Adrenal gland (tissue), 12 donors: ENCODE measurements around the gene CUL1. TPM values are rescaled to one million over a fixed set of nuclear protein-coding genes. Genes with fewer than 3 reads are reported as not detected.

Experiments used
- DNase-seq, 7 donors: peaks; one replicate each; pipeline ENCODE4 v3.0.0-alpha.2; 2019 to 2020
- H3K27ac ChIP-seq, 5 donors: fragments of 200-600 bp; sonication (generic) in 4 of 5; 1 replicate in 3 of 5; 2 replicates in 2 of 5; pipeline versions ENCODE4 v1.5.1 to v1.8.0; 2016 to 2020; ENCODE audit warnings: mild to moderate bottlenecking in 1 of 5
- H3K27me3 ChIP-seq: fragments of 200-600 bp; 2 replicates; pipeline ENCODE4 v1.8.0; 2021
- H3K36me3 ChIP-seq, 2 donors: fragments of 200-600 bp; replicated peaks in 1 of 2; 1 replicate in 1 of 2; 2 replicates in 1 of 2; pipeline versions ENCODE4 v1.5.1 to v1.8.0; 2018 to 2022
- H3K4me1 ChIP-seq, 2 donors: fragments of 200-600 bp; replicated peaks in 1 of 2; 1 replicate in 1 of 2; 2 replicates in 1 of 2; pipeline versions ENCODE4 v1.5.1 to v1.8.0; 2018 to 2021
- H3K4me3 ChIP-seq, 4 donors: fragments of 200-600 bp; sonication (generic) in 3 of 4; one replicate each; pipeline ENCODE4 v1.5.1; 2016 to 2018
- H3K9me3 ChIP-seq, 3 donors: fragments of 200-600 bp; sonication (generic) in 1 of 3; replicated peaks in 1 of 3; 1 replicate in 2 of 3; 2 replicates in 1 of 3; pipeline versions ENCODE4 v1.5.1 to v1.8.0; 2016 to 2021
- POLR2A ChIP-seq, 2 donors: fragments of 450-650 bp; IDR thresholded peaks; one replicate each; pipeline ENCODE4 v1.6.1; 2017; ENCODE audit warnings: antibody characterized with exemption in 2 of 2, mild to moderate bottlenecking in 2 of 2, moderate library complexity in 1 of 2
- WGBS, 4 donors: extraction: QIAGEN DNeasy Blood & Tissue Kit in 2 of 4; methylation state at CpG; one replicate each; pipeline versions ENCODE4 v1.1.5 to v1.1.7; 2013 to 2017; 5-methylcytosine and 5-hydroxymethylcytosine counted together
- intact Hi-C, 2 donors: fragments of 100-400 bp; cut with DNase I; formaldehyde crosslinking; loops; one replicate each; pipeline versions ENCODE4 v1.14.1 to v1.15.0; 2022 to 2023
- polyA plus RNA-seq, 3 donors: library from polyadenylated mRNA; stranded (reverse); fragments of 200-250 nt in 2 of 3; fragments of 350-450 nt in 1 of 3; fragmentation: Illumina TruSeq in 1 of 3; extraction: RNeasy Lipid Tissue Mini Kit (QIAGEN cat#74804) in 1 of 3; gene quantifications; one replicate each; pipeline ENCODE4 v1.2.3, GENCODE V29; 2013 to 2014
- total RNA-seq, 9 donors: library from RNA; depleted of rRNA in 4 of 9; stranded (reverse); fragments of >200 nt in 4 of 9; fragments of 120-200 nt in 1 of 9; fragmentation: NEBNext Ultra II Directional in 1 of 9; extraction: Animal tissue kit (Norgen Biotek cat#: 25700) in 1 of 9; gene quantifications; one replicate each; pipeline versions ENCODE4 v1.1.0 to v1.2.4, GENCODE V29; 2013 to 2023
- TF ChIP-seq, protein P1 (sequence below), 6 experiments: fragments of 450-650 bp in 4 of 6; fragments of 200-600 bp in 2 of 6; sonication (generic) in 1 of 6; IDR thresholded peaks; 1 replicate in 5 of 6; 2 replicates in 1 of 6; pipeline versions ENCODE4 v1.5.1 to v1.8.0; 2016 to 2021; ENCODE audit warnings: antibody characterized with exemption in 6 of 6, mild to moderate bottlenecking in 2 of 6, moderate library complexity in 1 of 6
- donor health status: healthy with polysubstance abuse.
- donor health status: Bipolar disorder and iron deficiency.
- donor health status: DM: yes; HTN: yes; CAD: no.
- donor health status: DM: no; HTN: no; CAD: no.
- donor health status: DM: no; HTN: no; CAD: no.
- donor health status: DM: yes; HTN: yes; CAD: no.

Gene CUL1
- total and polyA plus RNA-seq, 12 donors, result 20.8 to 106 (median 38.2) TPM

DNA sequence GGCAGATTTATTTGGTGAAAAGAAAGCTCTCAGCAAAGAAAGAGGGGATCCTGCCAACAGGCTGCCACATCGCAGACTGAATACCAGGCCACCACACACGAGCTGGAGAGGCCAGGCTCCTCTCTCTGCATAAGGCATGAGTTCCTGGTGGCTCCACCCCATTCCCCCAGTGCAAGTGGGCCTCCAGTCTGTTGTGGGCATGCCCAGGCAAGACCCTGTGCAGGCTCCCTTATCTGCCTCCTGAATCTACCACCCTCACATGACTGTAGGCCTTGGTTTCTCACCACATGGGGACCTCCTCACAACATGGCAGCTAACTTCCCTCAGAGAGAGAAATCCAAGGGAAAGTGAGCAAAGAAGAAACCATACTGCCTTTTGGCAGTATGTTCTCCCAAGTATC lies 26.7 kb upstream of the CUL1 start:
- Histone ChIP-seq H3K9me3 (no peaks in the 10 kb centered on the region), H3K27me3 (no peaks in the 10 kb centered on the region), H3K27ac (no peak overlapping the region), H3K4me1 (no peaks in the 10 kb centered on the region), H3K4me3 (no peak overlapping the region), H3K36me3 (no peaks in the 10 kb centered on the region)
- no peak for DNase-seq
- TF ChIP-seq, protein P1, sequence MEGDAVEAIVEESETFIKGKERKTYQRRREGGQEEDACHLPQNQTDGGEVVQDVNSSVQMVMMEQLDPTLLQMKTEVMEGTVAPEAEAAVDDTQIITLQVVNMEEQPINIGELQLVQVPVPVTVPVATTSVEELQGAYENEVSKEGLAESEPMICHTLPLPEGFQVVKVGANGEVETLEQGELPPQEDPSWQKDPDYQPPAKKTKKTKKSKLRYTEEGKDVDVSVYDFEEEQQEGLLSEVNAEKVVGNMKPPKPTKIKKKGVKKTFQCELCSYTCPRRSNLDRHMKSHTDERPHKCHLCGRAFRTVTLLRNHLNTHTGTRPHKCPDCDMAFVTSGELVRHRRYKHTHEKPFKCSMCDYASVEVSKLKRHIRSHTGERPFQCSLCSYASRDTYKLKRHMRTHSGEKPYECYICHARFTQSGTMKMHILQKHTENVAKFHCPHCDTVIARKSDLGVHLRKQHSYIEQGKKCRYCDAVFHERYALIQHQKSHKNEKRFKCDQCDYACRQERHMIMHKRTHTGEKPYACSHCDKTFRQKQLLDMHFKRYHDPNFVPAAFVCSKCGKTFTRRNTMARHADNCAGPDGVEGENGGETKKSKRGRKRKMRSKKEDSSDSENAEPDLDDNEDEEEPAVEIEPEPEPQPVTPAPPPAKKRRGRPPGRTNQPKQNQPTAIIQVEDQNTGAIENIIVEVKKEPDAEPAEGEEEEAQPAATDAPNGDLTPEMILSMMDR (IDR thresholded peaks at IDR 0.05), result no peak
- intact Hi-C loops, result no loop called here
- WGBS, 4 donors, result 87 to 96% (median 94%) methylated on average over 2 of the region's 2 CpGs

DNA sequence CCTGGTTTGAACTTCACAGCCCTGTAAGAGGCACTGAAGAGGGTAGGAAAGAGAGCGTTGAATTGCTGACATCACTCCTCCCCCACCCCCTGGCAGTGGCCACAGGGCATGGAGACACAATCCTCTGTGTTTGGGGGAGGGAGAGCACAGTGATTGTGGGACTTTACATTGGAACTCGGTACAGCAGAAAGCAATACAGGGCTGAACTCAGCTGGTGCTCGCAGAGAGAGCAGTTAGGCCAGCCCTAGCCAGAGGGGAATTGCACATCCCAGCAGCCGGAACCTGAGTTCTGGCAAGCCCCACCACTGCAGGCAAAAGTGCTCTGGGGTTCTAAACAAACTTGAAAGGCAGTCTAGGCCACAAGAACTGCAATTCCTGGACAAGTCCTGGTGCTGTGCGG lies 24.0 kb upstream of the CUL1 start:
- H3K4me3 ChIP-seq, result no peak overlapping the region
- intact Hi-C loops, result no loop called here
- no peak overlapping the region for H3K27ac ChIP-seq
- DNase-seq, result no peak
- H3K27me3 ChIP-seq, result no peaks in the 10 kb centered on the region
- no peaks in the 10 kb centered on the region for H3K9me3 ChIP-seq
- no peak for TF ChIP-seq POLR2A (IDR thresholded peaks at IDR 0.05)
- TF ChIP-seq, protein P1 (IDR thresholded peaks at IDR 0.05), result no peak
- no peaks in the 10 kb centered on the region for H3K36me3 ChIP-seq
- WGBS, 4 donors, result 78 to 96% (median 93%) methylated on average over 4 to 5 of the region's 5 CpGs
- no peaks in the 10 kb centered on the region for H3K4me1 ChIP-seq

DNA sequence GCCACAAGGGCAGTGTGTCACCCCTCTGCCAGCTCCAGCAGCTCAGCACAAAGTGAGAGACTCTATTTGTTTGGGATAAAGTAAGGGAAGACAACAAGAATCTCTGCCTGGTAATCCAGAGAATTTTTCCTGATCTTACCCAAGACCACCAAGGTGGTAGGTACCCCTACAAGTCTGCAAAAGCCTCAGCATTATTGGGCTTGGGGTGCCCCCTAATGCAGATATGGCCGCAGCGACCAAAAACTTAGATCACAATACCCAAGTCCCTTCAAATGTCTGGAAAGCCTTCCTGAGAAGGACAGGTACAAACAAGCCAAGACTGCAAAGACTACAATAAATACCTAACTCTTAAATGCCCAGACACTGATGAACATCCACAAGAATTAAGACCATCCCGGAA lies 22.4 kb upstream of the CUL1 start:
- Histone ChIP-seq H3K9me3 (no peaks in the 10 kb centered on the region), H3K36me3 (no peaks in the 10 kb centered on the region), H3K4me1 (no peaks in the 10 kb centered on the region), H3K27me3 (no peaks in the 10 kb centered on the region), H3K27ac (no peak overlapping the region), H3K4me3 (no peak overlapping the region)
- 93 to 100% (median 96%) methylated on average over 3 of the region's 3 CpGs for WGBS, 4 donors
- DNase-seq, result no peak
- intact Hi-C loops, result no loop called here
- TF ChIP-seq POLR2A (IDR thresholded peaks at IDR 0.05), result no peak
- TF ChIP-seq, protein P1 (IDR thresholded peaks at IDR 0.05), result no peak

DNA sequence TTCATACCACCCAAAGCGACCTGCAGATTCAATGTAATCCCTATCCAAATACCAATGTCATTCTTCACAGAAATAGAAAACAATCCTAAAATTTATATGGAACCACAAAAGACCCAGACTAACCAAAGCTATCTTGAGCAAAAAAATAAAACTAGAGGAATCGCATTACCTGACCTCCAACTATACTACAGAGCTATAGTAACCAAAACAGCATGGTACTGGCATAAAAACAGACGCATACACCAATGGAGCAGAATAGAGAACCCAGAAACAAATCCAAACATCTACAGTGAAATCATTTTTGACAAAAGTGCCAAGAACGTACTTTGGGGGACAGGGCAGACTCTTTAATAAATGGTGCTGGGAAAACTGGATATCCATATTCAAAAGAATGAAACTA lies 16.9 kb upstream of the CUL1 start:
- Histone ChIP-seq H3K4me3 (no peak overlapping the region), H3K27ac (no peak overlapping the region), H3K36me3 (no peaks in the 10 kb centered on the region), H3K27me3 (no peaks in the 10 kb centered on the region), H3K9me3 (no peaks in the 10 kb centered on the region), H3K4me1 (no peaks in the 10 kb centered on the region)
- intact Hi-C loops, result no loop called here
- WGBS, 4 donors, result 86 to 95% (median 90%) methylated on average over 4 of the region's 4 CpGs
- no peak for DNase-seq
- TF ChIP-seq, protein P1 (IDR thresholded peaks at IDR 0.05), result no peak
- TF ChIP-seq POLR2A (IDR thresholded peaks at IDR 0.05), result no peak
